ENCODE results near the gene MKI67.

MKI67 gene

DNA sequence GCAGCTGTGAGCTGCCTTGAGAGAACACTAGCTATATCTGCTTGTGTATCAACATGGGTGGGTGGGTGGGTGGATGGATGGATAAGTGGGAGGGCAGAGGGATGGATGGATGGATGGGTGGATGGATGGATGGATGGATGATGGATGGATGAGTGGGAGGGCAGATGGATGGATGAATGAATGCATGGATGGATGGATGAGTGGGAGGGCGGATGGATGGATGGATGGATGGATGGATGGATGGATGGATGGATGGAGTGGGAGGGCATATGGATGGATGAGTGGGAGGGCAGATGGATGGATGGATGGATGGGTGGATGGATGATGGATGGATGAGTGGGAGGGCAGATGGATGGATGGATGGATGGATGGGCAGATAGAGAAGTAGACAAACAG, 76.1 kb downstream of the MKI67 start:
- H3K27ac ChIP-seq, result no peak overlapping the region
- no peak overlapping the region for H3K4me2 ChIP-seq (ENCODE audit: low read length)
- no peak overlapping the region for H3K9ac ChIP-seq
- H3K4me3 ChIP-seq (ENCODE audit: low read depth, low read length), result no peak overlapping the region
- H3K36me3 ChIP-seq (ENCODE audit: control insufficient read depth, insufficient read depth, low read length), result no peaks in the 10 kb centered on the region
- H2AFZ ChIP-seq, result no peak overlapping the region
- H3K9me3 ChIP-seq (ENCODE audit: control insufficient read depth, low read length), result no peaks in the 10 kb centered on the region
- no peaks in the 10 kb centered on the region for H3K27me3 ChIP-seq (ENCODE audit: control insufficient read depth, insufficient read depth, low read length)
- TF ChIP-seq, protein P1, sequence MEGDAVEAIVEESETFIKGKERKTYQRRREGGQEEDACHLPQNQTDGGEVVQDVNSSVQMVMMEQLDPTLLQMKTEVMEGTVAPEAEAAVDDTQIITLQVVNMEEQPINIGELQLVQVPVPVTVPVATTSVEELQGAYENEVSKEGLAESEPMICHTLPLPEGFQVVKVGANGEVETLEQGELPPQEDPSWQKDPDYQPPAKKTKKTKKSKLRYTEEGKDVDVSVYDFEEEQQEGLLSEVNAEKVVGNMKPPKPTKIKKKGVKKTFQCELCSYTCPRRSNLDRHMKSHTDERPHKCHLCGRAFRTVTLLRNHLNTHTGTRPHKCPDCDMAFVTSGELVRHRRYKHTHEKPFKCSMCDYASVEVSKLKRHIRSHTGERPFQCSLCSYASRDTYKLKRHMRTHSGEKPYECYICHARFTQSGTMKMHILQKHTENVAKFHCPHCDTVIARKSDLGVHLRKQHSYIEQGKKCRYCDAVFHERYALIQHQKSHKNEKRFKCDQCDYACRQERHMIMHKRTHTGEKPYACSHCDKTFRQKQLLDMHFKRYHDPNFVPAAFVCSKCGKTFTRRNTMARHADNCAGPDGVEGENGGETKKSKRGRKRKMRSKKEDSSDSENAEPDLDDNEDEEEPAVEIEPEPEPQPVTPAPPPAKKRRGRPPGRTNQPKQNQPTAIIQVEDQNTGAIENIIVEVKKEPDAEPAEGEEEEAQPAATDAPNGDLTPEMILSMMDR (IDR thresholded peaks at IDR 0.05), result no peak
- peaks cover 4% of the 10 kb centered on the region for H3K4me1 ChIP-seq
- peaks cover 6% of the 10 kb centered on the region for H3K79me2 ChIP-seq

DNA sequence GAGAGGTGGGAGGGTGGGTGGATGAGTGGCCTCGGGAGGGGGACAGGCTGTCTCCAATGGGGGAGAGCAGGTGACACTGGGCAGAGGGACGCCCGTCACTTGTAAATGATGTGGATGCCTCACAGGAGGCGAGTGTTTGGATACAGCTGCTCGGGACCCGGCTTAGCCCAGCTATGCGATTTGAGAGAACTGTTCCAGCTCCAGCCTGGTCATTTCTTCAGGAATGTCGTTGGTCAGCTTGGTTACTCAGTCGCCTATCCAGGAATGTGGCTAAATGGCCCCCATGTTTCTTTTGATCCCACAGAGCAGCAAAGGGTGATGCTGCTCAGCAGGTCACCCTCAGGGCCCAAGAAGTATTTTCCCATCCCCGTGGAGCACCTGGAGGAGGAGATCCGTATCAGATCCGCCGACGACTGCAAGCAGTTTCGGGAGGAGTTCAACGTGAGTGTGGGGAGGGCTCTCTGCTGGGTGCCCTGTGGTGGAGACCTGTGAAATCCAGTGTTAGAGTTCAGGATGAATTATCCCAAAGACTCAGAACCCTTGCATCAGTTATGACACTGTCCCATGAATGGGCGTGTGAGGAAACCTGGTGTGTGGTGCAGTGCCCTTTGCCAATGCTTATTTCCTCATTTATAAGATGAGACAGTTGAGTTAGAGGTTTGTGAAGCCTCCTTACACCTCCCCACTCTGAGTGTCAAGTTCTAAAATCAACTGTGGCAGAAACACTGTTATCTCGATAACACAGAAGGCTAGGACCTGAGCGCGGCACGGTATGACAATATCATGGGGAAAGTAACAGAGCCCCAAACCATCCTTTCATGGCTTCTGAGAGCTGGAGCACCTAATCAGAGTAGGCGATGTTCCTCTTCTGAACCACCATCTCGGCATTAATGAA, 76.8 kb downstream of the MKI67 start:
- no peak overlapping the region for H3K9ac ChIP-seq
- no peaks in the 10 kb centered on the region for H3K36me3 ChIP-seq (ENCODE audit: control insufficient read depth, insufficient read depth, low read length)
- peaks cover 6% of the 10 kb centered on the region for H3K79me2 ChIP-seq
- H3K4me2 ChIP-seq (ENCODE audit: low read length), result no peak overlapping the region
- H3K27me3 ChIP-seq (ENCODE audit: control insufficient read depth, insufficient read depth, low read length), result no peaks in the 10 kb centered on the region
- H3K4me1 ChIP-seq, result peaks cover 4% of the 10 kb centered on the region
- H3K9me3 ChIP-seq (ENCODE audit: control insufficient read depth, low read length), result no peaks in the 10 kb centered on the region
- H3K27ac ChIP-seq, result no peak overlapping the region
- H3K4me3 ChIP-seq (ENCODE audit: low read depth, low read length), result no peak overlapping the region
- TF ChIP-seq, protein P1 (IDR thresholded peaks at IDR 0.05), result no peak
- no peak overlapping the region for H2AFZ ChIP-seq

DNA sequence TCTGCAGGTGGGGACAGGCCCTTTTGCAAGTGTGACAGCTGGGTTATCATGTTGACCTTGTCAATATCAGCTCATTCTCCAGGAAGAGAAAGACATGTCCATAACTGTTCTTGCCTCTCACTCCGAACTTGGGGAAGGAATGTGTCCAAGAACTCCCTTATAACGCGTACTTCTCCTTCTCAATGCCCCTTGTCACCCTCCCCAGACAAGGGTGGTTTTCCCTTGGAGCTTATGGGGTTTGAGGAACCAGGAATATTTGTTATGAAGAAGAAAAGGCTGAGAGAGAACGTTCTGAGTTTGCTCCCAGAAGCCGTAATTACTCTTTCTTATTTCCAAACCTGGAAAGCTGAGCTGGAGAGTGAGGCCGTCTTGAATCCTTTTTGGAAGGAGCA, 77.4 kb downstream of the MKI67 start:
- H3K36me3 ChIP-seq (ENCODE audit: control insufficient read depth, insufficient read depth, low read length), result no peaks in the 10 kb centered on the region
- H3K9me3 ChIP-seq (ENCODE audit: control insufficient read depth, low read length), result no peaks in the 10 kb centered on the region
- H3K79me2 ChIP-seq, result peaks cover 6% of the 10 kb centered on the region
- H2AFZ ChIP-seq, result no peak overlapping the region
- H3K4me3 ChIP-seq (ENCODE audit: low read depth, low read length), result no peak overlapping the region
- TF ChIP-seq, protein P1 (IDR thresholded peaks at IDR 0.05), result no peak
- H3K27ac ChIP-seq, result peak overlapping the region; percentile 71
- no peak overlapping the region for H3K4me2 ChIP-seq (ENCODE audit: low read length)
- H3K27me3 ChIP-seq (ENCODE audit: control insufficient read depth, insufficient read depth, low read length), result no peaks in the 10 kb centered on the region
- no peak overlapping the region for H3K9ac ChIP-seq
- H3K4me1 ChIP-seq, result peaks cover 4% of the 10 kb centered on the region

DNA sequence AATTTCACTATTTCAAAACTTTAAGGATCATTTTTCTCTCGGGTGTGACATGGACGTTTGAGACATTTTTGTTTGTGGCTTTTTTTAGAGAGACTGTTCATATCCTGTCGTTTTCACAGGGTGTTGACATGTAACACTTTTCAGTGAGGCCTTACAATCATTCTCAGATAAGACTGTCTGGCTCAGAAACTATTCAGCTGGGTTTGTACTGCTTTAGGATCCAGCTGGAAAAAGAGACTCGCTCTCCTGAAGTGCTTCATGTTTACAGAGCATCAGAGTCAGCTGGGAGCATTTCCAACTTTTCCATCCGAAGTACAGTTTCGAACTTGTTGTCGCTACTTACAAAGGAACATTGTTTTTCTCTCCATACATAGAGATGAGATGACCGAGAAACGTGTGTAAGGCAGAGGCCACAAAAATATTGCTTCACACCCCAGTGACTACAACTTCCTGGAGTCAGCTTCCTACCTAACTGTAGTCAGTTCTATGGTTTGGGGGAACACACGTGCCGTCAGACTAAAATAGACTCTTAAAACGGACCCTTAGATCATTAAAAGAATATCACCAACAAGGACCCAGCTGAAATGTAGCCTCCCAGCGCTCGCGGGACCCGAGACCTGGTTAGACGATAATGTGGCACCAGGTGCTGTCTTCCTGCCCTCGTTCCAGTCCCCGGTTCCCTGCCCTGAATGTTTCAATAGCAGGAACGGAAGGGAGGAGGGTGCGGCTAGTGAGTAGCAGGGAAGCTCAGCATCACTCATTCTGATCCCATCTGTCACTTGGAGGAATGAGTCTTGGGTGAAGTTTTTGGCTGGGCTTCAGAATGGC, 78.0 kb downstream of the MKI67 start:
- no peaks in the 10 kb centered on the region for H3K36me3 ChIP-seq (ENCODE audit: control insufficient read depth, insufficient read depth, low read length)
- H3K27me3 ChIP-seq (ENCODE audit: control insufficient read depth, insufficient read depth, low read length), result no peaks in the 10 kb centered on the region
- H3K9me3 ChIP-seq (ENCODE audit: control insufficient read depth, low read length), result no peaks in the 10 kb centered on the region
- peak overlapping the region; percentile 84 for H2AFZ ChIP-seq
- peak overlapping the region; percentile 40 for H3K4me2 ChIP-seq (ENCODE audit: low read length)
- no peak overlapping the region for H3K9ac ChIP-seq
- peaks cover 6% of the 10 kb centered on the region for H3K79me2 ChIP-seq
- TF ChIP-seq, protein P1 (IDR thresholded peaks at IDR 0.05), result no peak
- H3K4me3 ChIP-seq (ENCODE audit: low read depth, low read length), result peak overlapping the region; percentile 8
- H3K27ac ChIP-seq, result peak overlapping the region; percentile 71
- peaks cover 4% of the 10 kb centered on the region for H3K4me1 ChIP-seq
